ENCODE results near the gene IL5RA.

- TF ChIP-seq, protein P1, sequence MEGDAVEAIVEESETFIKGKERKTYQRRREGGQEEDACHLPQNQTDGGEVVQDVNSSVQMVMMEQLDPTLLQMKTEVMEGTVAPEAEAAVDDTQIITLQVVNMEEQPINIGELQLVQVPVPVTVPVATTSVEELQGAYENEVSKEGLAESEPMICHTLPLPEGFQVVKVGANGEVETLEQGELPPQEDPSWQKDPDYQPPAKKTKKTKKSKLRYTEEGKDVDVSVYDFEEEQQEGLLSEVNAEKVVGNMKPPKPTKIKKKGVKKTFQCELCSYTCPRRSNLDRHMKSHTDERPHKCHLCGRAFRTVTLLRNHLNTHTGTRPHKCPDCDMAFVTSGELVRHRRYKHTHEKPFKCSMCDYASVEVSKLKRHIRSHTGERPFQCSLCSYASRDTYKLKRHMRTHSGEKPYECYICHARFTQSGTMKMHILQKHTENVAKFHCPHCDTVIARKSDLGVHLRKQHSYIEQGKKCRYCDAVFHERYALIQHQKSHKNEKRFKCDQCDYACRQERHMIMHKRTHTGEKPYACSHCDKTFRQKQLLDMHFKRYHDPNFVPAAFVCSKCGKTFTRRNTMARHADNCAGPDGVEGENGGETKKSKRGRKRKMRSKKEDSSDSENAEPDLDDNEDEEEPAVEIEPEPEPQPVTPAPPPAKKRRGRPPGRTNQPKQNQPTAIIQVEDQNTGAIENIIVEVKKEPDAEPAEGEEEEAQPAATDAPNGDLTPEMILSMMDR (IDR thresholded peaks at IDR 0.05) = no peak
- no peak for TF ChIP-seq POLR2AphosphoS5 (IDR thresholded peaks at IDR 0.05; ENCODE audit: low read depth, low read length)
- no peak for TF ChIP-seq SIN3A (IDR thresholded peaks at IDR 0.05; ENCODE audit: borderline replicate concordance, insufficient read depth, low read depth, low read length)
- TF ChIP-seq, protein P2, sequence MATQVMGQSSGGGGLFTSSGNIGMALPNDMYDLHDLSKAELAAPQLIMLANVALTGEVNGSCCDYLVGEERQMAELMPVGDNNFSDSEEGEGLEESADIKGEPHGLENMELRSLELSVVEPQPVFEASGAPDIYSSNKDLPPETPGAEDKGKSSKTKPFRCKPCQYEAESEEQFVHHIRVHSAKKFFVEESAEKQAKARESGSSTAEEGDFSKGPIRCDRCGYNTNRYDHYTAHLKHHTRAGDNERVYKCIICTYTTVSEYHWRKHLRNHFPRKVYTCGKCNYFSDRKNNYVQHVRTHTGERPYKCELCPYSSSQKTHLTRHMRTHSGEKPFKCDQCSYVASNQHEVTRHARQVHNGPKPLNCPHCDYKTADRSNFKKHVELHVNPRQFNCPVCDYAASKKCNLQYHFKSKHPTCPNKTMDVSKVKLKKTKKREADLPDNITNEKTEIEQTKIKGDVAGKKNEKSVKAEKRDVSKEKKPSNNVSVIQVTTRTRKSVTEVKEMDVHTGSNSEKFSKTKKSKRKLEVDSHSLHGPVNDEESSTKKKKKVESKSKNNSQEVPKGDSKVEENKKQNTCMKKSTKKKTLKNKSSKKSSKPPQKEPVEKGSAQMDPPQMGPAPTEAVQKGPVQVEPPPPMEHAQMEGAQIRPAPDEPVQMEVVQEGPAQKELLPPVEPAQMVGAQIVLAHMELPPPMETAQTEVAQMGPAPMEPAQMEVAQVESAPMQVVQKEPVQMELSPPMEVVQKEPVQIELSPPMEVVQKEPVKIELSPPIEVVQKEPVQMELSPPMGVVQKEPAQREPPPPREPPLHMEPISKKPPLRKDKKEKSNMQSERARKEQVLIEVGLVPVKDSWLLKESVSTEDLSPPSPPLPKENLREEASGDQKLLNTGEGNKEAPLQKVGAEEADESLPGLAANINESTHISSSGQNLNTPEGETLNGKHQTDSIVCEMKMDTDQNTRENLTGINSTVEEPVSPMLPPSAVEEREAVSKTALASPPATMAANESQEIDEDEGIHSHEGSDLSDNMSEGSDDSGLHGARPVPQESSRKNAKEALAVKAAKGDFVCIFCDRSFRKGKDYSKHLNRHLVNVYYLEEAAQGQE (IDR thresholded peaks at IDR 0.05; ENCODE audit: insufficient read depth in 1 of 2, low read depth in 2 of 2, low read length in 1 of 2) = no peak
Observed at GRCh38 chr3:3129579-3129978, 19.4 kb upstream of the IL5RA start.

Measured in Panc1 (cell line).